D721Med (cell line): Measurements from ENCODE around the gene CTDP1.
"Not testable (repeated sequence)": the region's sequence is repeated elsewhere in the genome, so short reads cannot be mapped to it uniquely, and the experiment has no call there.

ENCODE experiments used
- DNase-seq: peaks from one replicate; pipeline ENCODE4 v3.0.0; 2011; ENCODE audit warnings: low spot score; ENCODE audit not compliant: insufficient read length
- FAIRE-seq: peaks from 2 replicates; lab custom pipeline; 2011; peaks lifted over from hg19 to GRCh38; lab: Jason Lieb, UNC
- TF ChIP-seq, protein P1 (sequence below): IDR thresholded peaks from 2 replicates; pipeline ENCODE4 v1.5.1; 2012; ENCODE audit warnings: mild to moderate bottlenecking, control low read depth; ENCODE audit not compliant: insufficient read depth; ENCODE audit errors: missing control alignments

The CTDP1 gene

DNA sequence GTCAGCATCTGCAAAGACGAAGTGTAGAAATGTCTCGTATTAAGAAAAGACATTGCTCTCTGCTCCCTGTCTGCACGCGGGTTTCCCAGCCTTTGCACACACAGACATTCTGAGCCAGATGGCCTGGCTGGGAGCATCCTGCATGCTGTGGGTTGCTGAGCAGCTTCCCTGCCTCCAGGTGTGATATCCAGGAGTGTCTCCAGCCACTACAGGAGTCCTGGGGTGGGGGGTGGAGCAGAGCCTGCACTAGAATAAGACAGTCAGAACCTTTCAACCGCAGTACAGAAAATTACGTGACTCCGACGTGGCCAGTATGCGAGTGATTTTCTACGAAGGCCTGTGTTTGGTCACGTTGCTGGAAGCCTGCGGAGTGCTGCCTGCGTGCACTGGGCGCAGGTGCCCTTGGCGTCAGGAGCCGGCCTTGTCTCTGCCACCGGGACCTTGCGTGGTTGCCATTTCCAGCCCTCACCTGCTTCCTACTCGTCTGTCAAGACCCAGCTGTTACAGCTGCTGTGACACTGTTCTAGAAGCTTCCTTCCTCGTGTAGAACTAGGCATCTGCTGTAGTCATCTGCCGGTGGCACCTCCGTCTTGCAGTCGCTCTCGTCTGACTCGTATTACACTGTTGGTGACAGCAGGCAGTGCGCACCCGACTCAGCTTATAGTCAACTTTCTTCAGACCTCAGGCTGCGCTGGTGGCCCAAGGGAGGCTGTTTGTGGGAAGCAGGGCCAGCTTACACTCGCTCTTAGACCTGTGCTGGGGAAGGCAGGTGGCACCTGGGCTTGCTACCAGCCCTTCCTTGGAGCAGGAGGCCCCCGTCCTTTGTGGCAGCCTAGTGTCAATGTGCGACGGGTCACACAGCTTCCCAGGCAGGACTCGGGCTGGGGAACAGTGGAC is 11.2 kb downstream of the CTDP1 start:
- DNase-seq: no peak
- no peak for FAIRE-seq
- TF ChIP-seq, protein P1, sequence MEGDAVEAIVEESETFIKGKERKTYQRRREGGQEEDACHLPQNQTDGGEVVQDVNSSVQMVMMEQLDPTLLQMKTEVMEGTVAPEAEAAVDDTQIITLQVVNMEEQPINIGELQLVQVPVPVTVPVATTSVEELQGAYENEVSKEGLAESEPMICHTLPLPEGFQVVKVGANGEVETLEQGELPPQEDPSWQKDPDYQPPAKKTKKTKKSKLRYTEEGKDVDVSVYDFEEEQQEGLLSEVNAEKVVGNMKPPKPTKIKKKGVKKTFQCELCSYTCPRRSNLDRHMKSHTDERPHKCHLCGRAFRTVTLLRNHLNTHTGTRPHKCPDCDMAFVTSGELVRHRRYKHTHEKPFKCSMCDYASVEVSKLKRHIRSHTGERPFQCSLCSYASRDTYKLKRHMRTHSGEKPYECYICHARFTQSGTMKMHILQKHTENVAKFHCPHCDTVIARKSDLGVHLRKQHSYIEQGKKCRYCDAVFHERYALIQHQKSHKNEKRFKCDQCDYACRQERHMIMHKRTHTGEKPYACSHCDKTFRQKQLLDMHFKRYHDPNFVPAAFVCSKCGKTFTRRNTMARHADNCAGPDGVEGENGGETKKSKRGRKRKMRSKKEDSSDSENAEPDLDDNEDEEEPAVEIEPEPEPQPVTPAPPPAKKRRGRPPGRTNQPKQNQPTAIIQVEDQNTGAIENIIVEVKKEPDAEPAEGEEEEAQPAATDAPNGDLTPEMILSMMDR: no peak

DNA sequence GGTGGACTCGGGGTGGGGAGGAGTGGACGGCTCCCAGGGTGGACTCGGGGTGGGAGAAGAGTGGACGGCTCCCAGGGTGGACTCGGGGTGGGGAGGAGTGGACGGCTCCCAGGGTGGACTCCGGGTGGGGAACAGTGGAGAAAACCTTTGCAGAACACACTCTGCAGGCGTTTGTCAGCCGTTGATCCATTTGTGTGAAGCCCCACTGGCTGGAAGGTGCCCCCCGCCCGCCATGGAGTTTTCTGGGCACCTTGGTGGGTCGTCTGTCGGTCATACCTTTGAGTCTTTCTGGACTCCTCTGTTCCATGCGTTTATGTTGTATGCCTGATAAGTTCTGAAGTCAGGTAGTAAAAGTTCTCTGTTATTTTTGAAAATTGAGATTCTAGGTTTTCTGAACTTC is 12.5 kb downstream of the CTDP1 start:
- TF ChIP-seq, protein P1: no peak
- FAIRE-seq (no peak), DNase-seq (no peak)

DNA sequence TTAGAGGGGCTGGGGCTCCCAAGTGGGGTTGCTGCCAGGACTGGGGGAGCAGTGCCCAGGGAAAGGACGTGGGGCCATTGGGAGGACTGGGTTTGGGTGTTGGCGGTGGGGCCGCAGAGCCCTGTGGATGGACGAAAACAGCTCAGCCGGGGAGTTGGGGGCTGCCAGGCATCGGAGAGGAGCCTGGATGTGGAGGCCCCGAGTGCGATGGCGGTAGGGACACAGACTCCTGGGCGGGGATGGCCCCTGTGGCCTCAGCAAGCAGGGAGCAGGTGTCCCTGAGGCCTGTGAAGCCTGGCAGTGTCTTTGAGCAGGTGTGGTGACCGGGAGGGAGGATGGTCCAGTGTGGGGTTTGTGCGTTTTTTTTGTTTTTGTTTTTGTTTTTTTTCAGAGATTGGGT is 13.3 kb downstream of the CTDP1 start:
- DNase-seq: no peak
- TF ChIP-seq, protein P1: no peak
- FAIRE-seq: no peak

DNA sequence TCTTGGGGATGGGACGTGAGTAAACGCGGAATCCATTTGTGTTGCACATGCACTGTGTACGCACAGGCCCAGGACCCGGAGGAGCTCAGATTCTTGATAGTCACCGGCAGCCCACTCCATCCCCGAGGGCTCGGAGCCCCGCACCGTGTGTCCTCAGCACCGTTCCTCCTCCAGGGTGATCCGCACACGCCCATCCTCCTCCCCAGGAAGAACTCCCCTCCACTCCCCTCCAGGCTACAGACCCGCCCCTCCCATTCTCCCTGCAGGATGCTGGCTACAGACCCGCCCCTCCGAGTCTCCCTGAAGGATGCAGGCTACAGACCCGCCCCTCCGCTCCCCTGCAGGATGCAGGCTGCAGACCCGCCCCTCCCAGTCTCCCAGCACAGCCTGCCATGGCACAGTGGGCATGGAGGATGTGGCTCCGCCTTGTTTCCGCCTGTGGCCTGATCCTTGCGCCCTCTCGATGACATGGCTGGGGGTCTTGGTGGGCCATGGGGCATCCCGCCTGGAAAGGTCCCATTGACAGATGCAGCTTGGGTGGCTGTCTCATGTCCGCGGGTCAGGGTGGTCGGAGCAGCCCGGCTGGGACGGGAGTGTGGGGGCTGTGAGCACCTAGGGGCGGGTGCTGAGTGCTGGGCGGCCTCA is 14.1 kb downstream of the CTDP1 start:
- DNase-seq: no peak
- no peak for FAIRE-seq
- TF ChIP-seq, protein P1: no peak

DNA sequence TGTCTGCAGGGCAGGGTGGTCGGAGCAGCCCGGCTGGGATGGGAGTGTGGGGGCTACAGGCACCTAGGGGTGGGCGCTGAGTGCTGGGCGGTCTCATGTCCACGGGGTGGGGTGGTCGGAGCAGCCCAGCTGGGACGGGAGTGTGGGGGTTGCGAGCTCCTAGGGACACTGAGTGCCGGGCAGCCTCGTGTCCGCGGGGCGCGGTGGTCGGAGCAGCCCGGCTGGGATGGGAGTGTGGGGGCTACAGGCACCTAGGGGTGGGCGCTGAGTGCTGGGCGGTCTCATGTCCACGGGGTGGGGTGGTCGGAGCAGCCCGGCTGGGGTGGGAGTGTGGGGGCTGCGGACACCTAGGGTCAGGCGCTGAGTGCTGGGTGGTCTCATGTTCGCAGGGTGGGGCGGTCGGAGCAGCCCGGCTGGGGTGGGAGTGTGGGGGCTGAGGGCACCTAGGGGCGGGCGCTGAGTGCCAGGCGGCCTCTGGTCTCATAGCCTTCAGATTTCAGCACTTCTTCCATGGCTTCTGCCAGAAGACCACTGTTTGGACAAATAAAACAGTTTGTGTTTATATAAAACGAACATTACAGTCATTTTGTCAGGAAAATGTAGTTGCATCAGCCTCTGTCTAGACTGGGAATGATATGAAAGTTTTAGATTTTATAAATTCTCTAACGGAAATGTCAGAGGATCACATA is 14.7 kb downstream of the CTDP1 start:
- DNase-seq: not testable (repeated sequence)
- FAIRE-seq: peak; percentile 71

DNA sequence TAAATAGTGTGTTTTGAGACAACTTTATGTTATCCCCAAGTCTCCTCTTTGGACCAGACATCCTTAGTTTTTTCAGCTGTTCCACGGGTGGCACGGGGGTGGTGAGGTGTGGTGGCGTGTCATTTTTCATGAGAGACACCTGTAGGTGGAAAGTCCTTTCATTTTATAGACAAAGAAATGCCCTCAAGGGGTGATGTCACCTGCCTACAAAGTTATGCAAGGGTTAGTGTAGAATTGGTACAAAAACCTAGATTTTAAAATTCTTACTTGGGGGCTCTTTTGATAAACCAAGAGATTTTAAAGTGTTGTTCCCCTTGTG is 15.3 kb downstream of the CTDP1 start:
- TF ChIP-seq, protein P1: no peak
- no peak for FAIRE-seq
- no peak for DNase-seq

DNA sequence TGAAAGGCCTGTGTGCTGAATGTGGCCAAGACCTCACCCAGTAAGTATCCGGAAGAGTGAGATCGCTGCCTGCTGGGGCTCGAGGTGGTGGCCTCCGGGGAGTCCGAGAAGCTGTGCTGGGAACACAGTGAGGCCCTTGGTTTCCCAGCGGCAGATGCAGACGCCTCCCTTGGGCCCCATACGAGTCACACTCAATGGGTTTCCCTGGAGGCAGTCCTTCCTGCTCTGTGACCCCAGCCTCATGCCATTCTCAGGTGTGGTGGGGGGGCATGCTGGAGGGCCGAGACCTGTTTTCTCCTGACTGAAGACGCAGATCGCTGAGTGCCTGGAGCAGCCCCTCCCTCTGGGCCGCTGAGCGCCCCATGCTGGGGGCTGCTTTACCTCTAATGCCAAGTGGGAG is 15.7 kb downstream of the CTDP1 start:
- FAIRE-seq: no peak
- TF ChIP-seq, protein P1: no peak
- no peak for DNase-seq
